WTC11 (cell line): ENCODE results near the gene DLL4. TPM values are rescaled to one million over a fixed set of nuclear protein-coding genes. Genes with fewer than 3 reads are reported as not detected.

Source experiments
- ATAC-seq: fragments of 200-7000 bp; cut with Tn5 transposase; 2 replicates; pipeline ENCODE4 v1.10.0; 2021; ENCODE audit warnings: mild to moderate bottlenecking, moderate library complexity
- CTCF ChIA-PET: fragments of 300-600 bp; sonication (Branson Sonifier 250); formaldehyde crosslinking; loops from one replicate; lab custom pipeline; 2021; ENCODE audit warnings: antibody characterized with exemption; lab: Charles Lee
- POLR2A ChIA-PET: fragments of 350-600 bp; sonication (Branson Sonifier 250); formaldehyde crosslinking; loops from one replicate; lab custom pipeline; 2021; ENCODE audit warnings: antibody characterized with exemption; lab: Charles Lee
- DNase-seq: peaks from one replicate; pipeline ENCODE4 v3.0.0; 2021; ENCODE audit warnings: low spot score
- H3K27ac Mint-ChIP-seq: 2 replicates; pipeline ENCODE4 v1.8.0; 2021; ENCODE audit warnings: mixed read lengths
- H3K27me3 Mint-ChIP-seq: 2 replicates; pipeline ENCODE4 v1.8.0; 2021; ENCODE audit warnings: low read depth, mild to moderate bottlenecking, moderate library complexity, mixed read lengths
- H3K36me3 Mint-ChIP-seq: 2 replicates; pipeline ENCODE4 v1.8.0; 2021; ENCODE audit warnings: mixed read lengths
- H3K4me1 Mint-ChIP-seq: 2 replicates; pipeline ENCODE4 v1.8.0; 2022; ENCODE audit warnings: mixed read lengths
- H3K4me3 Mint-ChIP-seq: 2 replicates; pipeline ENCODE4 v1.8.0; 2021; ENCODE audit warnings: mild to moderate bottlenecking, moderate library complexity, mixed read lengths
- H3K9me3 Mint-ChIP-seq: 2 replicates; pipeline ENCODE4 v1.8.0; 2021; ENCODE audit warnings: mixed read lengths
- ARID4B ChIP-seq: sonication (generic); formaldehyde crosslinking; IDR thresholded peaks from 2 replicates; pipeline ENCODE4 v1.8.0; 2023; ENCODE audit warnings: missing genetic modification reagents, mild to moderate bottlenecking, borderline replicate concordance
- ATF3 ChIP-seq: sonication (generic); formaldehyde crosslinking; conservative IDR thresholded peaks from 2 replicates; pipeline ENCODE4 v1.8.1; 2022; ENCODE audit warnings: mild to moderate bottlenecking, missing genetic modification reagents
- CREM ChIP-seq: sonication (generic); formaldehyde crosslinking; IDR thresholded peaks from 2 replicates; pipeline ENCODE4 v1.8.1; 2022; ENCODE audit warnings: mild to moderate bottlenecking, missing genetic modification reagents, moderate library complexity
- GRHL2 ChIP-seq: fragments of 250-450 bp; sonication (Bioruptor Pico); IDR thresholded peaks from 2 replicates; pipeline ENCODE4 v1.8.0; 2022; ENCODE audit warnings: mild to moderate bottlenecking, moderate library complexity; ENCODE audit not compliant: insufficient replicate concordance, severe bottlenecking
- JAZF1 ChIP-seq: fragments of 250-450 bp; sonication (Bioruptor Pico); IDR thresholded peaks from 2 replicates; pipeline ENCODE4 v1.9.0; 2021; ENCODE audit warnings: moderate library complexity, mild to moderate bottlenecking, inconsistent platforms
- JUN ChIP-seq: sonication (generic); formaldehyde crosslinking; IDR thresholded peaks from 2 replicates; pipeline ENCODE4 v1.8.0; 2023; ENCODE audit warnings: mild to moderate bottlenecking, missing genetic modification reagents
- KAT7 ChIP-seq: sonication (generic); formaldehyde crosslinking; IDR thresholded peaks from 2 replicates; pipeline ENCODE4 v1.8.1; 2023; ENCODE audit warnings: missing genetic modification reagents, mild to moderate bottlenecking, borderline replicate concordance
- MLX ChIP-seq: sonication (generic); formaldehyde crosslinking; IDR thresholded peaks from 2 replicates; pipeline ENCODE4 v1.8.1; 2023; ENCODE audit warnings: mild to moderate bottlenecking, missing genetic modification reagents, moderate library complexity
- NFE2L1 ChIP-seq: sonication (generic); formaldehyde crosslinking; IDR thresholded peaks from 2 replicates; pipeline ENCODE4 v1.8.1; 2023; ENCODE audit warnings: missing genetic modification reagents
- NR2C2 ChIP-seq: sonication (generic); formaldehyde crosslinking; IDR thresholded peaks from 2 replicates; pipeline ENCODE4 v1.8.0; 2022; ENCODE audit warnings: mild to moderate bottlenecking, missing genetic modification reagents
- ZNF219 ChIP-seq: sonication (generic); formaldehyde crosslinking; IDR thresholded peaks from 2 replicates; pipeline ENCODE4 v1.8.0; 2023; ENCODE audit warnings: missing genetic modification reagents, mild to moderate bottlenecking, borderline replicate concordance
- ZNF263 ChIP-seq: sonication (generic); formaldehyde crosslinking; IDR thresholded peaks from 2 replicates; pipeline ENCODE4 v1.8.1; 2022; ENCODE audit warnings: low read depth, mild to moderate bottlenecking, moderate library complexity, missing genetic modification reagents
- ZNF317 ChIP-seq: sonication (generic); formaldehyde crosslinking; IDR thresholded peaks from 2 replicates; pipeline ENCODE4 v1.8.1; 2023; ENCODE audit warnings: low read depth, mild to moderate bottlenecking, moderate library complexity, missing genetic modification reagents, borderline replicate concordance
- ZNF396 ChIP-seq: fragments of 250-450 bp; sonication (Bioruptor Pico); IDR thresholded peaks from 2 replicates; pipeline ENCODE4 v1.8.0; 2021; ENCODE audit warnings: mild to moderate bottlenecking, moderate library complexity, borderline replicate concordance
- ZNF425 ChIP-seq: fragments of 250-450 bp; sonication (Bioruptor Pico); conservative IDR thresholded peaks from 2 replicates; pipeline ENCODE4 v1.9.0; 2021; ENCODE audit warnings: mild to moderate bottlenecking
- ZNF671 ChIP-seq: fragments of 250-450 bp; sonication (Bioruptor Pico); IDR thresholded peaks from 2 replicates; pipeline ENCODE4 v1.8.0; 2021; ENCODE audit warnings: mild to moderate bottlenecking
- total RNA-seq: library from RNA; stranded (reverse); gene quantifications from 3 replicates; pipeline ENCODE4 v1.2.3, GENCODE V29; 2021
- TF ChIP-seq, protein P1 (sequence below): fragments of 250-450 bp; sonication (Bioruptor Pico); IDR thresholded peaks from 2 replicates; pipeline ENCODE4 v2.1.2; 2022; ENCODE audit warnings: mild to moderate bottlenecking, moderate library complexity
- TF ChIP-seq, protein P2 (sequence below): sonication (generic); formaldehyde crosslinking; IDR thresholded peaks from 2 replicates; pipeline ENCODE4 v1.8.0; 2023; ENCODE audit warnings: mild to moderate bottlenecking, missing genetic modification reagents

The DLL4 gene
- total RNA-seq, 1 experiment from 2014 or later: 0.94 TPM

DNA sequence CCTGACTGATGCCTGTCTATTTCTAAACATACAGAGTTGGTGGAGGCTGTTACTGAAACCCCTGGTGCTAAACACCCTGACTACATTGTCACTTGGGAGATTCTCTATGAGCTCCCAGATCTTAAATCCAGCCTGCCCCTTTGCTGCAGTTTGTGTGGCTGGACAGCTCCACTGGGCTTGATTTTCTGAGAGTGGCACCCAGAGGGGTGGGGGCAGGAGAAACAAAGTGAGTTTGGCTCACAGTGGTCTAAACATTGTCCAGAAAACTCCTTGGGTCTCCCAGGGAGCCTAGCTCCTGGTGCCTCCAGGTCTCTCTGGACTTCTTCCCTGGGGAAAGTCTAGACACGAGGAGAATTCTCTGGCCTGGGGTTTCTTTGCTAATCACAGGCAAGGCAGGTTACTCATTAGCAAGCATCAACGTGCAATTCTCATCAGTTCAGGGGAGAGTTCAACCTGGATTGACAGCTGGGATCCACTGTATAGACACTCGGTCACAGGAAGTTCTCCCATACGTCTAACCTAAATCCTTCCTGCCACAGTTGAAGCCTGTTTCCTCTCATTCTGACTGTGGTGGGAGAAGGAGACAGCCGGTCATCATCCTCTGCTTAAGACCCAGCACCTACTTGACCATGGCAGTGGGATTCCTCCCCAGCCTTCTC is 7.1 kb upstream of the DLL4 start:
- Mint-ChIP-seq H3K9me3 (no peaks in the 10 kb centered on the region), H3K27me3 (peaks cover 71% of the 10 kb centered on the region), H3K4me3 (no peak overlapping the region), H3K36me3 (no peaks in the 10 kb centered on the region), H3K4me1 (peaks cover 13% of the 10 kb centered on the region), H3K27ac (no peak overlapping the region)
- ATAC-seq (no peak), DNase-seq (no peak)
- ChIA-PET POLR2A (interaction anchor here (0.6 to 1.1 kb wide), 2 partner anchors 10 to 32 kb away, joined by 3 read pairs; no protein-coding TSS in a partner anchor), CTCF (interaction anchor here (1.0 to 7.4 kb wide), 5 partner anchors 7 to 178 kb away, joined by 3 to 88 read pairs (median 3); no protein-coding TSS in a partner anchor)
- no peak for TF ChIP-seq GRHL2 (CRISPR knock-in tag)
- TF ChIP-seq, protein P1, sequence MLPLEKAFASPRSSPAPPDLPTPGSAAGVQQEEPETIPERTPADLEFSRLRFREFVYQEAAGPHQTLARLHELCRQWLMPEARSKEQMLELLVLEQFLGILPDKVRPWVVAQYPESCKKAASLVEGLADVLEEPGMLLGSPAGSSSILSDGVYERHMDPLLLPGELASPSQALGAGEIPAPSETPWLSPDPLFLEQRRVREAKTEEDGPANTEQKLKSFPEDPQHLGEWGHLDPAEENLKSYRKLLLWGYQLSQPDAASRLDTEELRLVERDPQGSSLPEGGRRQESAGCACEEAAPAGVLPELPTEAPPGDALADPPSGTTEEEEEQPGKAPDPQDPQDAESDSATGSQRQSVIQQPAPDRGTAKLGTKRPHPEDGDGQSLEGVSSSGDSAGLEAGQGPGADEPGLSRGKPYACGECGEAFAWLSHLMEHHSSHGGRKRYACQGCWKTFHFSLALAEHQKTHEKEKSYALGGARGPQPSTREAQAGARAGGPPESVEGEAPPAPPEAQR (CRISPR knock-in tag): no peak
- no peak for TF ChIP-seq ARID4B (CRISPR knock-in tag)
- TF ChIP-seq ZNF263 (CRISPR knock-in tag): no peak
- TF ChIP-seq NR2C2: no peak
- TF ChIP-seq ZNF317 (CRISPR knock-in tag): no peak

GRCh38 chr15:40922608-40923005 is 6.5 kb upstream of the DLL4 start:
- ChIA-PET POLR2A (no interaction called here), CTCF (interaction anchor here (1.0 to 10.6 kb wide), 7 partner anchors 8 to 28 kb away, joined by 3 to 203 read pairs (median 6); partner anchors contain the start of gene VPS18)
- no peaks in the 10 kb centered on the region for H3K36me3 Mint-ChIP-seq
- H3K9me3 Mint-ChIP-seq: no peaks in the 10 kb centered on the region
- ATAC-seq (no peak), DNase-seq (no peak)
- H3K27ac Mint-ChIP-seq: no peak overlapping the region; the same call in 1 of the 2 replicates
- no peak overlapping the region for H3K4me3 Mint-ChIP-seq
- H3K27me3 Mint-ChIP-seq: peaks cover 76% of the 10 kb centered on the region
- peaks cover 16% of the 10 kb centered on the region for H3K4me1 Mint-ChIP-seq
- TF ChIP-seq JAZF1: no peak
- no peak for TF ChIP-seq JUN
- TF ChIP-seq ZNF671: no peak
- no peak for TF ChIP-seq ATF3 (CRISPR knock-in tag)
- no peak for TF ChIP-seq ZNF396 (CRISPR knock-in tag)
- TF ChIP-seq ZNF219: no peak
- TF ChIP-seq KAT7 (CRISPR knock-in tag): no peak
- TF ChIP-seq, protein P2, sequence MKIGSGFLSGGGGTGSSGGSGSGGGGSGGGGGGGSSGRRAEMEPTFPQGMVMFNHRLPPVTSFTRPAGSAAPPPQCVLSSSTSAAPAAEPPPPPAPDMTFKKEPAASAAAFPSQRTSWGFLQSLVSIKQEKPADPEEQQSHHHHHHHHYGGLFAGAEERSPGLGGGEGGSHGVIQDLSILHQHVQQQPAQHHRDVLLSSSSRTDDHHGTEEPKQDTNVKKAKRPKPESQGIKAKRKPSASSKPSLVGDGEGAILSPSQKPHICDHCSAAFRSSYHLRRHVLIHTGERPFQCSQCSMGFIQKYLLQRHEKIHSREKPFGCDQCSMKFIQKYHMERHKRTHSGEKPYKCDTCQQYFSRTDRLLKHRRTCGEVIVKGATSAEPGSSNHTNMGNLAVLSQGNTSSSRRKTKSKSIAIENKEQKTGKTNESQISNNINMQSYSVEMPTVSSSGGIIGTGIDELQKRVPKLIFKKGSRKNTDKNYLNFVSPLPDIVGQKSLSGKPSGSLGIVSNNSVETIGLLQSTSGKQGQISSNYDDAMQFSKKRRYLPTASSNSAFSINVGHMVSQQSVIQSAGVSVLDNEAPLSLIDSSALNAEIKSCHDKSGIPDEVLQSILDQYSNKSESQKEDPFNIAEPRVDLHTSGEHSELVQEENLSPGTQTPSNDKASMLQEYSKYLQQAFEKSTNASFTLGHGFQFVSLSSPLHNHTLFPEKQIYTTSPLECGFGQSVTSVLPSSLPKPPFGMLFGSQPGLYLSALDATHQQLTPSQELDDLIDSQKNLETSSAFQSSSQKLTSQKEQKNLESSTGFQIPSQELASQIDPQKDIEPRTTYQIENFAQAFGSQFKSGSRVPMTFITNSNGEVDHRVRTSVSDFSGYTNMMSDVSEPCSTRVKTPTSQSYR (CRISPR knock-in tag): no peak
- TF ChIP-seq NFE2L1 (CRISPR knock-in tag): no peak
- TF ChIP-seq ZNF425: no peak
- TF ChIP-seq CREM (CRISPR knock-in tag): no peak
- no peak for TF ChIP-seq MLX (CRISPR knock-in tag)
